HG03064 (cell line): Measurements from ENCODE around the gene EYS.

Experiments used
- ATAC-seq: cut with Tn5 transposase; IDR thresholded peaks from one replicate; pipeline ENCODE4 v1.9.1; 2021; ENCODE audit warnings: low read depth; ENCODE audit not compliant: unreplicated experiment

The EYS gene

GRCh38 chr6:64889144-64889543 lies 817.9 kb downstream of the EYS start:
- no peak for ATAC-seq

- ATAC-seq: no peak
Observed at GRCh38 chr6:64874776-64875175, 832.2 kb downstream of the EYS start.

- ATAC-seq: no peak
Observed at GRCh38 chr6:64872633-64873032, 834.4 kb downstream of the EYS start.

- ATAC-seq: no peak
Observed at GRCh38 chr6:64861039-64861651, 845.9 kb downstream of the EYS start.

GRCh38 chr6:64860203-64860602 lies 846.8 kb downstream of the EYS start:
- no peak for ATAC-seq

GRCh38 chr6:64850121-64850520 lies 856.9 kb downstream of the EYS start:
- ATAC-seq: no peak

- ATAC-seq: no peak
Observed at GRCh38 chr6:64848467-64848866, 858.6 kb downstream of the EYS start.

- no peak for ATAC-seq
Observed at GRCh38 chr6:64847396-64847795, 859.6 kb downstream of the EYS start.

DNA sequence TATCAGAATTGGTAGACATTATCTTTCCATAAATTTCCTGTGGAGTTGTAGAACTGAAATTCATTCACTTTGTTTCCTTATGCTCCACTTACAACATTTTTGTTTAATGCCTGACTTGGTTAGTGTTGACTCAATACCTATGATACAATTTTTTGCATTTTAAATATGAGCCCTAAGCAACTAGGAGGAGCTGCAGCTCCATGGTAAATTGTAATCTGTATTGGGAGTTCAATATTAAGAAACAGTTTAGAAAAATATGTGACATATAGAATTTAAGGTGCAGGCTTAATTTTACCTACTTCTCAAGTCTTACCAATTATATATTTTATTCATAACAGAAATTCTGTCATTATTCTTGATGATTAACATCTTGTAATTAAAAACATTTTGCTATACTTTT lies 868.3 kb downstream of the EYS start:
- no peak for ATAC-seq

GRCh38 chr6:64831680-64832079 lies 875.3 kb downstream of the EYS start:
- ATAC-seq: no peak

DNA sequence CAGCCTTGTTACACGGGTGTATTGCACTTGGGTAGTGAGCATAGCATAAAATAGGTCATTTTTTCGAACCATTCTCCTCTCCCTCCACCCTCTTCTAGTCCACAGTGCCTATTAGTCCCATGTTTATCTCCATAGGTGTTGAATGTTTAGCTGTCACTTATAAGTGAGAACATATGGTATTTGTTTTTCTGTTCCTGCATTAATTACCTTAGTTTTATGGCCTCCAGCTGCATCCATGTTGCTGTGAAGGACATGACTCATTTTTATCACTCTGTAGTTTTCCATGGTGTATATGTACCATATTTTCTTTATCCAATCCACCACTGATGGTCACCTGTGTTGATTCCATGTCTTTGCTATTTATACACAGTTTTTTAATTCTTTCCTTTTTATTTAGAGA lies 889.5 kb downstream of the EYS start:
- ATAC-seq: no peak

DNA sequence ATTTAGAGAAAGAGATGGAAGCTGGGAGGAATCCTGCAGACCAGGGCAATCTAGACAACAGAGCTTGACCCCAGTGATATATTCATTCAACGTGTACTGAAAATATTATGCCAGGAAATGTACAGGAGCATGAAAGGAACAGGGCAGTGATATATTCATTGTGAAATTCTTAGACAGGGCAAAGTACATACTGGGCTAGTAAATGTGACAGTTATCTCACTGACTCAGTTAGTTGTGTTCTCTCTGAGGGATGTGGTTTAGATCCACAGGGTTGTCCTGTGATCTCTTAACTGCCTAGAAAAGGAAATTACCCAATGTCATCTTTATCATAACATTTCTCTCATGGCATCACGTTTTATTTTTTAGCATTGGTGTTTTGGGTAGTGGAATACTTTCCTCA lies 891.3 kb downstream of the EYS start:
- ATAC-seq: no peak

- no peak for ATAC-seq
Observed at GRCh38 chr6:64812138-64812537, 894.9 kb downstream of the EYS start.

GRCh38 chr6:64811119-64811518 lies 895.9 kb downstream of the EYS start:
- ATAC-seq: no peak

DNA sequence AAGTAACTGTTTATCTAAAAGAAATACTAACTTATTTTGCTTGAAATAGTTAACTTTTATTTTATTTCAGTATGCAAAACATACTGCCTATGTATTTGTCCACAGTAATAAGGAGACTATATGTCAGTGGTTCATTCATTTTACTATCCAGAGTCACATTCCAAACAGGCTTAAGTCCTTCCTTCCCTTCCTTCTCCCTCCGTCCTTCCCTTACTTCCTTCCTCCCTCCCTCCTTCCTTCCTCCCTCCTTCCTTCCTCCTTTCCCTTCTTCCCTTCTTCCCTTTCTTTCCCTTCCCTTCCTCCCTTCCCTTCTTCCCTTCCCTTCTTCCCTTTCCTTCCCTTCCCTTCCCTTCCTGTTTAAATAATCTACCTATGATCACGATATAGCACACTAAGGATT lies 899.2 kb downstream of the EYS start:
- no peak for ATAC-seq

DNA sequence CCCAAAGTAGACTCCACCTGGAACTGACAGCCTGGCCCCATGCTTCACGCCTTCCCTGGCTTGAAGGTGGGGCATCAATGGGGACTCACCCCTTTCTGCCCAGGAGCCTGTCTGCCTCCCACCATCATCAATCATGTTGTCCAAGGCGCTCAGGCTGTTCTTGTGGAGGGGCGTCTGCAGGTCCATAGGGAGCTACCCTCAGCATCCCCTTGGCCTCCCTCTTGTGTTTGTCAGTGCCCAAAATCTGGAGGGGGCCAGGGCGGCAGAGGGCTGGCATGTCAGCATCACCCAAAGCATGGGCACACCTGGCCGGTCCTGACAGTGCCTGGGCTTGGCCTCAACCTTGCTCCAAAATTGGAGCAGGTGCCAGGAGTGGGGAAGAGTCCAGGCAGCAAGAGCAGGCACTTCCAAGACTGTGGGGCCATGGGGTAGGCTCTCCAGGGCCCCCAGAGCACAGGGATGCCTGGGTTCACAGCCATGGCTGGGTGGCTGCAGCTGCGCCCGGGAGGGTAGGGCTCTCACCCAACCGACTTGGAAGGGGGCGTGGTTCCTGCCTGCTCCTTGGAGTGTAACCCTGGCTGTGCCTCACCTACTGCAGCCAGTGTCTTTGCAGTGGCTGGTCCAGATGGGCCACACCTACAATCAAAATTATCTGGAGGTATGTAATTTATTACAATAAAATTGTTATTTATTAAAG lies 903.4 kb downstream of the EYS start:
- ATAC-seq: no peak

DNA sequence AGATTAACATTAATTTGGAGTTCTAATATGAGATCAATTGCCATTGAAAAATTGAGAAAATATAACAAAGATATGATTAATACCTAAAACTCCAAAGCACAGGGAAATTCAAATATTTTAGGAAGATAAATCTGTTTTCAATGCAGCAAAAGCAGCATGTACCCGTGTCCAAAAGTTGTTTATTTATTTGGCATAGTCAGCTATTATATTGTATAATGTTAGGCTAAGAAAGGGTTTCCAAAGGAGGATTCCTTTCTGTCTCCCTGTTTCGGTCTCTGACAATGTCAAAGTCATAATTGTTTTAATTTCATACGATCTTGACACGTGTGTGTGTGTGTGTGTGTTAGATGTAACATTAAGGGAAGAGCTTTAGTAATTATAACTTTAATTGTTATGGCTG lies 914.5 kb downstream of the EYS start:
- no peak for ATAC-seq

DNA sequence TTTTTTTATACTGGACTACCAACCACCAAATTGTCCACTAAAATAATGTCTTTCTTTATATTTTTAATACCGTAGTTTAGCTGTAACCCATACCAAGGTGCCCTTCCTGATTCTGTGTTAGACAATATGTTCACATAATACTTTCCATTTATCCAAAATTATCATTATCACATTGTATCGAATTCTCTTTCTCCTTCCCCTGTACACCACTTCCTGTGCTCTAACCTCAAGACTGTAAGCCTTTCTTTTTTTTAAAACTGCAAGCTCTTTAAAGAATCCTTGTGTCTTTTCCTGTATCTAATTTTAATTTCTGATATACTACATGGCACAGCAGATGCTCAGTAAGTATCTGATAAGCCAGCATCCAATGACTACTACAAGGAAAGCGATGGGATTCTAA lies 917.5 kb downstream of the EYS start:
- ATAC-seq: no peak

- no peak for ATAC-seq
Observed at GRCh38 chr6:64786736-64787135, 920.3 kb downstream of the EYS start.

DNA sequence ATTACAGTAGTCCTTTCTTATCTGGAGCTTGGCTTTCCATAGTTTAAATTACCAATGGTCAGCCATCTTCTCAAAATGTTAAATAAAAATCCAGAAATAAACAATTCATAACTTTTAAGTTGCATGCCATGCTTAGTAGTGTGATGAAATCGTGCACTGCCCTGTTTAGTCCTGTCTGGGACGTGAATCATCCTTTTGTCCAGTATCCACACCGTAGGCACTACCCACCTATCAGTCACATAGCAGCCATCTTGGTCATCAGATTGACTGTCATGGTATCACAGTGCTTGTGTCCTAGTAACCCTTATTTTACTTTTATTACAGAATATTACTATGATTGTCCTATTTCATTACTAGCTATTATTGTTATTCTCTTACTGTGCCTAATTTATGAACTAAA lies 924.1 kb downstream of the EYS start:
- no peak for ATAC-seq

GRCh38 chr6:64777941-64778785 lies 928.9 kb downstream of the EYS start:
- no peak for ATAC-seq

- ATAC-seq: no peak
Observed at GRCh38 chr6:64776359-64776758, 930.7 kb downstream of the EYS start.
